Fibroblast of the conjunctiva (primary cell): ENCODE data around the gene CYP2W1.
"Not testable (repeated sequence)": the region's sequence is repeated elsewhere in the genome, so short reads cannot be mapped to it uniquely, and the experiment has no call there.

ENCODE experiments used
- DNase-seq: peaks from one replicate; pipeline ENCODE4 v3.0.0-alpha.2; 2010; ENCODE audit warnings: low read depth

CYP2W1 gene

DNA sequence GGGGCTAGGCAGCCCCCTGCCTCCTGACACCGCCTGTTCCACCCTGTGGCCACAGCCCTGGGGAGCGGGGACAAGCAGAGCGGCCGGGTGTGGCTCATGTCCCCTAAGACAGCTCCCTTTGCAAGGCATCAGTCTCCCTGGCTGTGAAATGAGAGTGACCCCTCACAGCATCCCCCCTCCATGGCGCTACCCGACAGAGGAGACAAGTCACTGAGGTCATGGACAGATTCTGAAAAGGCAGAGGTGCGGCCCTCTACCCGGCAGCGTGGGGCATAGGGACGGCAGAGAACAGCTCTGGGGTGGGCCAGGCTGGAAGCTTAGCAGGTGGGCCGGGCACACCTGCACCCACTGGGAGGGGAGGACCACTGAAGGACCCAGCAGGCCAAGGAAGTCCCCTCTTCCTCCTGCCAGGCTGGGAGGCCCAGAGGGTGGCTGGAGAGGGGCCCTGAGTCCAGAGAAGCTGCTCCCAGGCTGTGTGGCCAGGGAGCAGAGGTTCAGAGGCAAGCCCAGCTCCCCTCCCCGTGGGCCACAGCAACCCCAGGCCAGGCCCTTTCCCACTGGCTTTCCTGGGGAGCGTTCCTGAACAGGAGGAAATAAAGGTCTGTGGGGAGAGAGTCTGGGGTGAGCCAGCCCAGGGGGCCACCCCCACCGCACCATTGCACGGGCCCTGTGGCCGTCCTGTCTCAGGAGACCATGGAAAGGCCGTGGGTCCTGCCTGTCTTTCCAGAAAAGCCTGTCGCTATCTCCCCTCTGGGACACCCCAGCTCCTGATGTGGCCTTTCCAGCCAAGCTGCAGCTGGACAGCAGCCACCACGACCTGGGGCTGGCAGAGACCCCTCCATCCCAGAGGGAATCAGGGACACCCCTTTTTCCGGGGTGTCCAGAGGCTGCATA lies 30.2 kb upstream of the CYP2W1 start:
- no peak for DNase-seq

DNA sequence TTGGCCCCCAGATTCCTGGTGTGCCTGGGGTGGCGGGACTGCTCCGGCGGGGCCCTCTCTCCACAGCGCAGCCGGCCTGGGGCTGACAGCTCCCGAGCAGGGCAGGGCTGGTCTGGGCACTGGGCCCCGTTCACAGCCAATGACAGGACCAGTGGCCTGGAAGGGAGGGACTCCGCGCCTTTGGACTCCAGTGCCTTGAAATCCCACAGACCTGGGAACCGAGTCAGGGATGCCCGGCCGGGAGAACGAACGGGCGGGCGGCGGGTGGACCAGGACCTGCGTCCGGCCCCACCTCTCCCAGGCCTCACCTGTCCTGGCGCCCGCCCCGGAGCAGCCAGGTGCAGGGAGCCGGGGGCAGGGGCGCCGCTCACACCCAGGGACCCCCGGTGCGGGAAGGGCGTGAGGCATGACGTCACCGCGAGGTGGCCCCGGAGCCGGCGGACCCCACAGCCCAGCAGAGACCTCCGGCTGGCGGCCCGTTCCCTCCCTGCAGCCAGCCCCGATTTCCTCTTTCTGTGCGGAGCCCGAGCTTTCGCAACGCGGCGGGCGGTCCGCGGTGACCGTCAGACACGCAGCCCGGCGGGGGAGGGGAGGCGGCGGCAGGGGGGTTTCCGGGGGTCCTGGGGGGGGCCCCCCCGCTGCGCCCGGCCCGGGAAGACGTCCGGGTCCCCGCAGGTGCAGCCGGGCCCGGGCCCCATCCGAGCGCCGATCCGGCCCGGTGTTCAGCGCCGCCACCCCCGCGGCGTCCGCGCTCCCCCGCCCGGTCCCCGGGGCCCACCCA lies 29.2 kb upstream of the CYP2W1 start:
- no peak for DNase-seq

DNA sequence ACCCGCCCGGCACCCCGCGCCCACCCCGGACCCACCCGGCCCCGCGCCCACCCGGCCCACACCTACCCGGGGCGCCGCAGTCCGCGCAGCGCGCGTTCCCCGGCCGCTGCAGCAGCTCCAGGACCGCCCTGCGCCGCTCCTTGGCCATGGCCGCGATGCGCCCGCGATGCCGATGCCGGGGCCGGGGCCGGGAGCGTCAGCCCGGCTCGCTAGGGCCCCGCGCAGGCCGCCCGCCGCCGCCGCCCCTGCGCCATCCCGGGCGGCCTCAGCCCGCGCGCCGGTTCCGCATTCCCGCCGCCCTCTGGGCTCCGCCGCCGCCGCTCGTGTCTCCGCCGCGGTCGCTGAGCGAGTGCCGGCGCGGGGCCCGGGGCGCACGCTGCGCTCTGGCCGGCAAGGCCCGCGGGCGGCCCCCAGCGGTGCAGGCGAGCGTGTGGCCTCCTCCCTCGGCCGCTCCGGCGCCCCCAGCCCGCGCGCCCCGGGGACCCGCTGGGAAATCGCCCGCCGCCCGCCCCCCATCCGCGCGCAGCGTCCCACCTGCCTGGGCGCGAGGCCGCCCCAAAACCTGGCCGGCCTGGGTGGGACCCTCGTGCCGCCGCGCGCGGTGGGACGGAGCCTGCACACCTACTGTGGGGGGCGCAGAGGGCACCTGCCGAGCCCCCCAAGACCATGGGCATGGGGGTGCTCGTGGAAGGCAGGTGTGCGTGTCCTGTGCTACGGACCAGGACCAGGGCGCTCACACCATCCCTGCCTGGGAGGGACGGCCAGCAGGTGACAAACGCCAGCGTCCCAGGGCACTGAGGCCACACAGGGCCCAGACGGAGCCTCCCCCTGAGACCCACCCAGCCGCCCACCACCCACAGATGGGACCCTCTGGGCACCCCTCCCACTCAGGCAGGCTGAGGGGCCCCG lies 28.4 kb upstream of the CYP2W1 start, which contains the start of gene ADAP1:
Gene ADAP1 (minus strand): TSS at position 351 of the 909 bp plus-strand sequence. CDS start 203 bp downstream, at position 148.
- no peak for DNase-seq

DNA sequence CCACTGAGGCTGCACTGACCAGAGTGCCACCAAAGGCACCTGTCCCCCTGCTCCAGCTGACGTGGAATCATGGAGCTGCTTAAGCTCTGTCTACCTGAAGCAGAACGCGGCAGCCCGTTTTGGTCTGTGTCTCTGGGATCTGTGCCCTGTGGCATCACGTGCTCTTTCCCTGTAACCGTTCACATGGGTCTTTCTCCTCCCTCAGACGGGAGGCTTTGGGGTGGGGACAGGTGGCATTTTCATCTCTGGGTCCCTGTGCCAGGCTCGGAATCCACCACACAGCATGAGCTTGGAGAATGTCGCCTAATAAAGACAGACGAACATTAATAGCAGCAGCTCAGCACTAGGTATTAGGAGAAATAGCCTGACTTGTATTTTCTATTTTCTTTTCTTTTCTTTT lies 26.9 kb upstream of the CYP2W1 start:
- no peak for DNase-seq

DNA sequence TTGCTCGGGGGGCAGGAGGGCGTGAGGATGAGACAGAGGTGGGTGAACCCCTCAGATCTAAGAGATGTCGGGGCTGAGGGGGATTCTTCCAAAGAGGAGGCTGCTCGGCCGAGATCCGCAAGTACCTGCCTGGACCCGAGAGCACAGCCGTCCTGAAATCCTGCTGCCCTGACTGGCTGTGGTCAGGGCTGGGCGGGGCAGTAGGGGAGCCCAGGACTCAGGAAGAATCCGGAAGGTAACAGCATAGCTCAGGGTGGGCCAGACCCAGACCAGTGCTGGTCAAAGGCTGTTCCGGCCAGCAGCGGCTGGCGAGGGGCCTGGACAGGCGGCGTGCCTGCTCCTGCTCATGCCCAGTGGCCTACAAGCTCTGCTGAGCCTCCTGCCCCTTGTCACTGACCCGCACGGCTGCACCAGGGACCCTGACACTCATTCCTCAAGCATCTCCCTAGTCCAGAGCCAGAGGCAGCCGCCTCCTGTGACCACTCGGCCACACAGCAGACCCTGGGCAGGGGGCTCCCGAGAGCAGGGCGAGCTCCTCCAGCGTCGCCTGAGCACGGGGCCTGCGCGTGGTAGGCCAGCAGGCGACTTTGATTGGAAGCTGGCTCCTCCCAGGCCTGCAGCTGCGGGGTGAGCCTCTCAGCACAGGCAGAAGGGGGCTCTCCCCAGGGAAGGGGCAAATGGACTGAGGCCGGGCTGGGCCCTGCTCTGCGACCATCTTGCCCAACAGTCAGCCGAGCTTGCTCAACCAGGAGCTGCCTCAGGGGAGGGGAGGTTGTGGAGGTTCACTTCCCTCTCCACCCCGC lies 25.4 kb upstream of the CYP2W1 start:
- no peak for DNase-seq

DNA sequence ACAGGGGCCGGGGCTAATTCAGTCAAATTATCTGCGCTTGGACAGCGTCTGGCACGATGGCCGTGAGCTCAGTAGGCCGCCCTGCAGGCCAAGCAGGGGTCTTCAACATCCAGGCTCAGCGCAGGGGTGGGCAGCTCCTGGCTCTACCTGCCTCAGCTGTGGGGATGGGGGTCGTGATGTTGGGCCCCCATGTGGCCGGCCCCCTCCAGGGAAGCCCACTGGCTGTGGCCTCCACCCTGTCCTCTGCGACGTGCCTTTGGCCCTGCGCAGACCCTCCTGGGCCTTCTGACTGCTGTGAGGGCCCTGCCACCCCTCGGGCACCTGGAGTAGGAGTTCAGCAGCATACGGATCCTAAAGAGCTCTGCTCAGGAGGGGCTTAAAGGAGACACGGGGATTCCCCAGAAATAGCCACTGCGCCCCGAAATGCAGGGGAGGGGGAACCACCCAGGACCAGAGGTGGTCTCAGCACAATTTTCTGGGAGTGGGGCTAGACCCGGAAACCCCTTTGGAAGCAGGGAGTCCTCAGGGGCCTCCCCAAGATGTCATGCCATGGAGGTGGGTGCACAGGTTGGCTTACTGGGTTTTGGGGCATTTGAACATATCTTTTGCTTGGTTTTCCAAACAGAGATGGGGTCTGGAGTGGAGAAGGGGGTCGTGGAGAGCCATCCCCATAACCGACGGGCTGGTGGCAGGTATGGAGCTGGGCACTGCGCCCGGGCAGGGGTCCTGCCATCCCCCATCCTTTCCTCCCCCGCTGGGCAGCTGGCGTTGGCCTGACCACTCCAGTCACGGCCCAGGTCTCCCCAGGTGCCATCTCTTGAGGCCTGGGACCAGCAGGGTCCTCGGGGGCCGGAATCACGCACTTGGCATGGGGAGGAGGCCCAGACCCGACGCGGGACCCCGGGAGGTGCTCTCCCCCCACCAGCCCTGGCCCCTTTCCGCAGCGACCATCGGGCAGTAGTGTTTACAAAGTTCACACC lies 24.5 kb upstream of the CYP2W1 start:
- no peak for DNase-seq

DNA sequence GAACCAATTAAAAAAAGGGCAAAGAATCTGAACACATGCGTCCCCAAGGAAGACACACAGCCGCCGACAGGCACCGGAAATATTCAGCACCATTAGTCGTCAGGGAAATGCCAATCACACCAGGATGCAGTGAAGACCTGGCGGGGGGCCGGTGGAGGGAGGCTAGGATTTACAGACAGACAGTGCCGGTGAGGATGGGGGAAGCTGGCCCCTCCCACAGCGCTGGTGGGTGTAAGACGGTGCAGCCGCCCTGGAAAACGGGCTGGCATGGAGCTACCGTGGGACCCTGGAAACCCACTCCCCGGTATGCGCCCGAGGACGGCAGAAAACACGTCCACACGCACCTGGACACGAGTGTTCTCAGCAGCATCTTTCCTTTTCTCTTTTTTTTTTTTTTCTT lies 23.7 kb upstream of the CYP2W1 start:
- DNase-seq = no peak

DNA sequence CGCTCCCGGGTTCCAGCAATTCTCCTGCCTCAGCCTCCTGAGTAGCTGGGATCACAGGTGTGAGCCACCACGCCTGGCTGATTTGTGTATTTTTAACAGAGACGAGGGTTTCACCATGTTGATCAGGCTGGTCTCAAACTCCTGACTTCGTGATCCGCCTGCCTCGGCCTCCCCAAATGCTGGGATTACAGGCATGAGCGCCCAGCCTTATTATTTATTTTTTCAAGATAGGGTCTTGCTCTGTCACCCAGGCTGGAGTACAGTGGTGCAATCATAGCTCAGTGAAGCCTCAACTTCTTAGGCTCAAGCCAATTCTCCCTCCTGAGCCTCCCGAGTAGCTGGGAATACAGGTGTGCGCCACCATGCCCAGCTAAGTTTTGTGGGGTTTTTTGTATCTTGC lies 23.2 kb upstream of the CYP2W1 start:
- not testable (repeated sequence) for DNase-seq

DNA sequence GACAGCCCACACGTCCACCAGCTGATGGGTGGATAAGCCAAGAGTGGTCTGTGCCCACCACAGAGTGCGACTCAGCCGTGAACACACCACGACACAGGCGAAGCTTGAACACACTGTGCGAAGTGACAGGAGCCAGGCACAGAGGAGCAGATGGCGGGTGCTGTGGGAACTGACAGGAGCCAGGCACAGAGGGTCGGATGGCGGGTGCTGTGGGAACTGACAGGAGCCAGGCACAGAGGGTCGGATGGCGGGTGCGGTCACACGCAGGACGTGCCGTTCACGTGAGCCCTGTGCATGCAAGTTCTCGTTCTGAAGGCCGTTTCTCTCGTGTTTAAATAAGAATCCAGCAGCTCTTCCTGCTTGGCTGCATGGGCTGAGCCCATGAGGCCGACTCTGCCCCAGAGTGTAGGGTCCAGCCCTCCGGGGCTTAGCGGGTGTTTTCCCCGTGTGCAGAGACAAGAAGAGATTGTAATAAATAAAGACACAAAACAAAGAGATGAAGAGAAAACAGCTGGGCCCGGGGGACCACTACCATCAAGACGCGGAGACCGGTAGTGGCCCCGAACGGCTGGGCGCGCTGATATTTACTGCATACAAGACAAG lies 22.6 kb upstream of the CYP2W1 start:
- no peak for DNase-seq

DNA sequence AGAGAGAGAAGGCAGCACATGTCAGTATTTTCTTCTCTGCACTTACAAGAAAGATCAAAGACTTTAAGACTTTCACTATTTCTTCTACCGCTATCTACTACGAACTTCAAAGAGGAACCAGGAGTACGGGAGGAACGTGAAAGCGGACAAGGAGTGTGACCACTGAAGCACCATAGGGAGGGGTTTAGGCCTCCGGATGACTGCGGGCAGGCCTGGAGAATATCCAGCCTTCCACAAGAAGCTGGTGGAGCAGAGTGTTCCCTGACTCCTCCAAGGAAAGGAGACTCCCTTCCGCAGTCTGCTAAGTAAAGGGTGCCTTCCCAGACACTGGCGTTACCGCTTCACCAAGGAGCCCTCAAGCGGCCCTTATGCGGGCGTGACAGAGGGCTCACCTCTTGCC lies 22.0 kb upstream of the CYP2W1 start:
- not testable (repeated sequence) for DNase-seq

DNA sequence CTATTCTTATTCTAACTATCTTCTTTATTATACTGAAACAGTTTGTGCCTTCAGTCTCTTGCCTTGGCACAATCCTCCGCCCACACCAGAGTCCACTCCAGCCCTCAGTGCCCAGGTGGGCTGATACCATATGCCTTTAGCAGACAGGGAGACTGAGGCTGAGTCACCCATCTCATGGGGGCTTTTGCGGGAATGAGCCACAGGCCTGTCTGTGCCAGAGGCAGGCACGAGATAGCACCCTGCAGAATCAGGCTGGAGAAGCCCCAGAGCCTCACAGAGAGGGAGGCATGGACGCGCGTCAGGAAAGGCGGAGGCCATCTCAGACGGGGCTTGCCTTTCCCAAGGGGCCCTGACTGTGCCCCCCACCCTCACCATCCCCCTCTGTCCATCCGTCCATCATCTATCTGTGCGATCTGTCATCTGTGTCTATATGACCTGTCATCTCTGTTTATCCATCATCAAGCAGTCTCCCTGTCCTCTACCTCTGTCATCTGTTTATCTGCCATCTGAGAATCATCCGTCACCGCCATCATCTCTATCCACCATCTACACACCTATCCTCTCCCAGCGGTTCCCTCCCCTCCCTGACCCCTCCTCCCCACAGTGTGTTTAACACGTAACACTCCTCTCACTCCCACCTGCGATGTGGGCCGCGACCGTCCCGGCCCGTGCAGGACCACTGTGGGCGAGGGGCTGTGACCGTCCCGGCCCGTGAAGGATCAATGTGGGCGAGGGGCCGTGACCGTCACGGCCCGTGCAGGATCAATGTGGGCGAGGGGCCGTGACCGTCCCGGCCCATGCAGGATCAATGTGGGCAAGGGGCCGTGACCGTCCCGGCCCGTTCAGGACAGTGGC lies 21.2 kb upstream of the CYP2W1 start:
- no peak for DNase-seq

DNA sequence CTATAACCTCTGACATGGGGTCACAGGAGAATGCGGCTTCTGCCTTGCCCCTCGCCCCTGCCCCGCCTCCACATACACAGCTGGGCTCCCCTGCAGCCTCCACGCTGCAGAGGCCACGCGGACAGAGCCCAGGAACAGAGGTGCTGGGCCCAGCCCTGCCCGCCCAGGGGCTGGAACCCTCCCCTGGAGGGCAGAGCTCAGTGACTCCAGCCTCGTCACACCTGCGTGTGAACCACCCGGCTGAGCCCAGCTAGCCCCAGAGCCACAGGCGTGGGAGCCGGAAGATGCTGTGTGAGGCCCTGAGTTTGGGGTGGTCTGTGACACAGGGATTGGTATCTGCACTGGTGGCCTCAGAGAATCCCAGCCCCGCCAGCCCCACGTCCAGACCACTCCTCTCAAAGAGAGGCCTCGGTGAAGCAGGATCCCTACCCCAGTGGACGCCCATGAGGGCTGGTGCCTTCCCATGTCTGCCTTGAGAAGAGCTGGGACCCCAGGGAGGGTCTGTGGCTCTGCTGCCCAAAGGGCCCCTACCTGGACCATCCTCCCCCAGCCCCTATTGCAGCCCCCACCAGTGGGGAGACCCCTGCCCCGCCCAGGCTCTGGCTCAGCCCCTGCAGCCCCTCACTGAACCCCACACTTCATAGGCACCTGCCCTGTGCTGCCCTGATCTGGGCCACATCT lies 20.4 kb upstream of the CYP2W1 start:
- no peak for DNase-seq

DNA sequence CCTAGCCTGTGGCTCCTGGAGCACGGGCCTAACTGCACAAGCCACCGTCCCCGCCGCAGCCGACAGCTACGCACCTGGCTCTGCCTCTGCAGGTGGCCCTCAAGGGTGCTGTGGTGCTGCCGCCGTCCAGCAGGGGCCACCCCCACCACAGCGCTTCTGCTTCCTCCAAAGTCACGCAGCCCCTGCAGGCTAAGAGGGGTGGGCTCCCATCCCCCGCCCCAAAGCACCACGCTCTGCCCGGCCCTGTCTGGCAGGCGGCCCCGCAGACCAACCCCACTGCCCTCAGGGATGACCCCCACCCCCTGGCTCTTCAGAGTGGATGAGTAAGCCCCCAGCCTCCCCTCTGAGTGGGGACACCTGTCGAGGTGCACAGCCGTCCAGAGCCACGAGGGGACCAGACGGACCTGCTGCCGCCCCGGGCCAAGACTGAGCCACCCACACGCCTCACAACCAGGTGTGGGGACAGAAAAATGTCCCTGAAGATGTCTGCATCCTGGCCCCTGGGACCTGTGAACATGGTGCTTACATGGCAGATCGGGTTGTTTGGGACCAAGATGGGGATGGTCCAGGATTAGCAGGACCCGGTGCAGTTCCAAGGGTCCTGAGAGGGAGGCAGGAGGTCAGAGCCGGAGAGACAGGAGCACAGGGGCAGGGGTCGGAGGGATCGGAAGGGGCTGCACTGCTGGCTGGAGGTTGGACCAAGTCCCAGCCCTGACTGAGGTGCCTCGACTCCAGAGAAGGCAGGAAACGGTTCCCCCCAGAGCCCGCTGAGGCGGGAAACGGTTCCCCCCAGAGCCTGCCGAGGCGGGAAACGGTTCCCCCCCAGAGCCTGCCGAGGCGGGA lies 19.5 kb upstream of the CYP2W1 start:
- DNase-seq = no peak

DNA sequence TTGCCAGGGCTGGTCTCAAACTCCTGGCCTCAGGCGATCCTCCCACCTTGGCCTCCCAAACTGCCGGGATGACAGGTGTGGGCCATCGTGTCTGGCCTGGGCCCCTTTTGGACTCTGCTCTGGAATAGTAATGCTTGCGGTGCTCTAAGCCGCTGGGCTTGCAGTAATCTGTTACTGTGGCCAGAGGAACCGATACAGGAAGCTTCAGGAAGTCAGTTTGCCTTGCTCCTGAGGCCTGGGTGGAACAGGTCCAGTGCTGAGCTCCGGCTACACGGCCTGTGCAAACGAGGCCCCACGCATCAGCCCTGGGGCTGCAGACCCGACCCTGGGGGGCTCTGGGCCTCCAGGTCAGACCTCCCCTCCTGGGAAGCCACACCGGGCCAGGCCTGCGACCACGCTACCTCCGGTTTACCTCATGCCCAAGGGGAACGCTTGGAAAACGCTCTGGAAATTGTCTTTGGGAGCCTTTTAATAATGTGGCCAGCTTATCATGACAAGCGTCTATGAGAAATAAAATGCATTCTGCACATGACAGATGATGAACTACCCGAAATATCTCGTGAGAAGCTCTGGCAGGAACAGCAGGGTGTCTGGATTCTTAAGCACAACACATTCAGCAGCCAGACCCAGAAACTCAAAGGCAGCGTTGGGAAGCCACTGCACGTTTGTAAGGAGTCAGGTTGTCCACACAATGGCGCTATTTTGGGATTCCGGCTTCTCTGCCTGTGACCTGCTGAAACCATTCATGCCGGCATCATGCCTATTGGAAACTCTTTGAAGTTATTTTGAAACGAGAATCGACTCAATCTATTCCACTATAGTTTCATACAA lies 18.4 kb upstream of the CYP2W1 start:
- no peak for DNase-seq

DNA sequence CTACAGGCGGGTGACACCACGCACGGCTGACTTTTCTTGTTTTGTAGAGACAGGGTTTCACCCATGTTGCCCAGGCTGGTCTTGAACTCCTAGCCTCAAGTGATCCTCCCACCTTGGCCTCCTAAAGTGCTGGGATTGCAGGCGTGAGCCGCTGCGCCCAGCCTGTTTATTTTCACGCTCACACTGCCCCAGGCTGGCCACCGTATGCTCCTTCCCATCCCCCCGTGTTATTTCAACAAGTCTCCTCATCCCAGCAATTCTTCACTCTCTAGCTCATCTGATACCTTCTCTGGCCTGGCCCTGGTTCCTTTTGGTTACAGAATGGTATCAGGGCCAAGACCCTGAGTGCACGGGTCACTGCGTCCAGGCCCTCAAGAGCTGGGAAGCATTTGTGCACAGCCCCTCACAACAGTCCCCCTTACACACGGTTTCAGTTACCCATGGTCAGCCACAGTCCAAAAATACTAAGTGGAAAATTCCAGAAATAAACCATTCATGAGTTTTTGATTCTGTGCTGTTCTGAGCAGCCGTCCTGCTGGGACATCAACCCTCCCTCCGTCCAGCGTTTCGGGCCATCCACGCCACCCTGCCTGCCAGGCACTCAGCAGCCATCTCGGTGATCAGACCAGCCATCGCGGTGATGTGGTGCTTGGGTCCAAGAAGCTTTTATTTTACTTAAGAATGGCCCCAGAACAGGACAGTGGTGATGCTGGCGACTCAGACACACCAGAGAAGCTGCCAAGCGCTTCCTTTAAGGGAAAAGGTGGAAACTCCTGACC lies 16.5 kb upstream of the CYP2W1 start:
- DNase-seq = no peak
